GM18507 (cell line): ENCODE results near the gene LOXL1.
"Not testable (repeated sequence)": the region's sequence is repeated elsewhere in the genome, so short reads cannot be mapped to it uniquely, and the experiment has no call there.

ENCODE experiments used
- DNase-seq: peaks from one replicate; pipeline ENCODE4 v3.0.0; 2011; ENCODE audit warnings: low read depth; ENCODE audit not compliant: insufficient read length; ENCODE audit errors: extremely low spot score
- FAIRE-seq: peaks from 2 replicates; lab custom pipeline; 2011; peaks lifted over from hg19 to GRCh38; lab: Jason Lieb, UNC

Gene LOXL1

DNA sequence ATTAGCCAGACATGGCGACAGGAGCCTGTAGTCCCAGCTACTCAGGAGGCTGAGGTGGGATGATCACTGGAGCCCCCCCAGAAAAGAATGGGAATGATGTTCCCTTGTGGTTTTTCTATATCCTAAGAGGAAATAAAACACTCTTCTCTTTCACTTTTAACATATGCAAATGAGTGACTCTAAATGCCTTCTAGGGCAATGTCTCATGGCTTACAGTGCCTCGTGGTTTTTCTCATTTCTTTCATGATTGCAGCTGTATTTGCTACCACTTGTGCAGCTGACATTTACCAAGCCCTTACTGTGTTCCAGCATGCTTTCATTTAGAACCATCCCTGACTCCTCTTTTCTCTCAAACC lies 39.5 kb downstream of the LOXL1 start:
- FAIRE-seq (peak; percentile 85), DNase-seq (no peak)

DNA sequence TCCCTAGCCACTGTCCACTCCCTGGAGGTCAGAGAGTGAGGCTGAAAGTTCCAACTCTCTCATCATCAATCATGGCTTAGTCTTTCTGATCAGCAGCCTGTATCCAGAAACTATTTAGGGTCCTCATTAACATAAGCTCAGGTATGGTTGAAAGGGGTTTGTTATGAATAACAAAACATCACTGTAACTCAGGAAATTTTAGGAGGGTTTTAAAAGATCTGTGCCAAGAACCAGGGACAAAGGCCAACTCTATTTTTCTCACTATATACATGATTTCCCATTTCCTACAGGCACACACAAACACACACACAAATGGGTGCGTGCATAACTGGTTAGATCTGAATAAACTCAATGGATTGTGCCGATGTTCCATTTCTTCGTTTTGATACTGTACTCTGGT lies 42.2 kb downstream of the LOXL1 start:
- DNase-seq (no peak), FAIRE-seq (no peak)

DNA sequence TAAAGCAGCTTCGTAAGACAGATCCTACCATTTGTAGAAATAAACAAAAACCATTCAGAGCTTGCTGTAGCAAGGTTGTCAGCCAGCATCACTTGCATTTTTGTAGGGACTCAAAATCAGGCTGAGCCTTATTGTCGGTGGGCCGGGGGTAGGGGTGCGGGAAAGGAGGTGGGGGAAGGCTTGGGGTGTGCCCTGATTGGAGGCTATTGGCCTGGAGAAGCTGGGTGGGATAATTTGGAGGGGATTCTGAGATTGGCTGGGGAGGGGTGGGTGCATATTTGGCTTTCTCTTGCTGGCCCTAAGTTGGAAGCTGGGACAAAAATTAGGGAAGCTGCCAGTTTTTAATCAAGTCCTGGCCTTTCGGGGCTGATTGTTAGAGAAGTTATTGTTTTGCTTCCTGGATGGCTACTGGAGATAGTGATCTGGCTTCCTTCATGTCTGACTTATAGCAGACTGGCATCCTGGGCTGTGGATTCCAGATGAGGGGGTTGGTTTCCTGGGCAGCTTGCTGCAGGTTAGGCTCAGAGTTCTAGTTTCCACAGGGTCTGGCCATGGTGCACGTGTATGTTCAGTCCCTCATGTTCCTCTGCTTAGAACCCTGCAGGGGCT lies 43.0 kb downstream of the LOXL1 start:
- FAIRE-seq (no peak), DNase-seq (no peak)

DNA sequence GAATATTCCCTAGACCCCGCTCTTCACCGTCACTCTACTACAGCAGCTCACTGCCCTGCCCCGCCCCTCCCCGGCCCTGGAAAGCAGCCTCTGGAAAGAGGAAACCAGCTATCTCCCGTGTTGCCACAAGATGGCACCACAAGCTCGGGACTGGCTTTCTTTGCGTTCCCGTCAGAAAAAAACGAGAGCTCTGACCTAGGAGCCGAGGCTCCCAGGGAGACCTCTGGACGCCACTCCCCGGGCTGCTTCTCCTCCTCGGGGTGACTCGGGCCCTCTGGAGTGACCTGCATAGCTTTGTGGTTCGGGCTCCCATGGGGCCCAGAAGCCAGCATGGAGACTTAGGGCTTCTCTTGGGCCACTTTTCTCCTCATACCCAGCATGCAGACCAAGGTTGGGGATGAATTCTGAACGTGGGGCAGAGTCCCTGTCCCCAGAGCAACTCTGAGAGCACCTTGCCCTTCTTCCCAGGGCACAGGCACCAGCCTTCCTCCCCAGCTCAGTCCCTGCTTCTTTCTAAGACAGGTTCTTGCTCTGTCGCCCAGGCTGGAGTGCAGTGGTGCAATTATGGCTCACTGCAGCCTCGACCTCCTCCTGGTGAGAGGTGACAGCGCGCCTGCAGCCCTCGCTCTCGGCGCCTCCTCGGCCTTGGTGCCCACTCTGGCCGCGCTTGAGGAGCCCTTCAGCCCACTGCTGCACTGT lies 46.9 kb downstream of the LOXL1 start:
- peak; percentile 88 for FAIRE-seq
- DNase-seq: peak; percentile 53

DNA sequence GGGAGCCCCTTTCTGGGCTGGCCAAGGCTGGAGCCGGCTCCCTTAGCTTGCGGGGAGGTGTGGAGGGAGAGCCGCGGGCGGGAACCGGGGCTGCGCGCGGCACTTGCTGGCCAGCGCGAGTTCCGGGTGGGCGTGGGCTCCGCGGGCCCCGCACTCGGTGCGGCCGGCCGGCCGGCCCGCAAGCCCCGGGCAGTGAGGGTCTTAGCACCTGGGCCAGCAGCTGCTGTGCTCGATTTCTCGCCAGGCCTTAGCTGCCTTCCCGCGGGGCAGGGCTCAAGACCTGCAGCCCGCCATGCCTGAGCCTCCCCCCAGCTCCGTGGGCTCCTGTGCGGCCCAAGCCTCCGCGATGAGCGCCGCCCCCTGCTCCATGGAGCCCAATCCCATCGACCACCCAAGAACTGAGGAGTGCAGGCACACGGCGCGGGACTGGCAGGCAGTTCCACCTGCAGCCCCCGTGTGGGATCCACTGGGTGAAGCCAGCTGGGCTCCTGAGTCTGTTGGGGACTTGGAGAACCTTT lies 47.5 kb downstream of the LOXL1 start:
- DNase-seq, FAIRE-seq: not testable (repeated sequence)

DNA sequence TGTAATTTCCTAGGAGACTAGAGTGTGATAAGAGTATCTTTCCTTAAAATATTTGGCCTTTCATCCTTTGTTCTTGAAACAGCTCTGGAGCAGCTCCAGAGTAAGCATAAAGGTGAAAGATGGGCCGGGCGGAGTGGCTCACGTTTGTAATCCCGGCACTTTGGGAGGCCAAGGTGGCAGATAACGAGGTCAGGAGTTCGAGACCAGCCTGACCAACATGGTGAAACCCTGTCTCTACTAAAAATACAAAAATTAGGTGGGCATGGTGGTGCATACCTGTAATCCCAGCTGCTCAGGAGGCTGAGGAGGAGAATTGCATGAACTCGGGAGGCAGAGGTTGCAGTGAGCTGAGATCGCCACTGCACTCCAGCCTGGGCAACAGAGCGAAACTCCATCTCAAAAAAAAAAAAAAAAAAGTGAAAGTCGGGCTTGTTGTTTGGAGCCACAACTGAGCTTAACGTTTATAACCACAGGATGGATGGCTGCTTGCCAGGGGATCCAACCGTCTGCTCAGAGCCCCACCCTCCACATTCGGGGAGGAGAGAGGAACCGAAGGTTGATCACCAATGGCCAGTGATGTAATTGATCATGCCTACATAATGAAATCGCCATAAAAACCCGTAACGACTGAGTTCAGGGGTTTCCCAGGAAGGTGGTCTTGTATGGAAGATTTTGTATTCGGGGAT lies 49.3 kb downstream of the LOXL1 start:
- FAIRE-seq, DNase-seq: not testable (repeated sequence)

DNA sequence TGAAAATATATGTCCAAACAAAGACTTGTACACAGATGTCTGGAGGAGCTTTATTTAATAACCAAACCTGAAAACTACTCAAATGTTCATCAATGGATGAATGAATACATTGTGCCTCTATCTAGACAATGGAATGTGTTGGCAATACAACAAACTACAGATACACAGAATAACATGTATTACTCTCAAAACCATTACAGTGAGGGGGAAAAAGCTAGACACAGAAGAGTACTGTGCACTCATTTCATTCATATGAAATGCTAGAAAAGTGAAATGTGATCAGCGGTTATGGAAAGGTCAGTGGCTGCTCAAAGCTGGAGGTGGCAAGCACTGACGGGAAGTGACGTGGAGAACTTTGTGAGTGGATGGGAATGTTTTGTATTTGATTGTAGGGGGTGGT lies 52.6 kb downstream of the LOXL1 start:
- FAIRE-seq (no peak), DNase-seq (no peak)

DNA sequence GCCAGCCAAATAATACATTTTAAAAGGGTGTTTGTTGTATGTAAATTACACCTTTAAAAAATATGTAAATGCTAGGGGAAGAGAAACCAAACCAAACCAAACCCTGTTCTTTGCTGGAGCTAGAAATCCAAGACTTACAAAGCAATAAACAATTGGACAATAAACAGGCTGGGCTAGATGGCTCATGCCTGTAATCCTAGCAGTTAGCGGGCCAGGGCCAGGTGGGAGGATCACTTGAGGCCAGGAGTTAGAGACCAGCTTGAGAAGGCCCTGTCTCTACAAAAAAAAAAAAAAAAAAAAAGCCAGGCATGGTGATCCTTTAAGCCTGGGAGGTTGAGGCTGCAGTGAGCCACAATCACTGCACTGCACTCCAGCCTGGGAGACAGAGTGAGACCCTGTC lies 53.4 kb downstream of the LOXL1 start:
- FAIRE-seq: no peak

DNA sequence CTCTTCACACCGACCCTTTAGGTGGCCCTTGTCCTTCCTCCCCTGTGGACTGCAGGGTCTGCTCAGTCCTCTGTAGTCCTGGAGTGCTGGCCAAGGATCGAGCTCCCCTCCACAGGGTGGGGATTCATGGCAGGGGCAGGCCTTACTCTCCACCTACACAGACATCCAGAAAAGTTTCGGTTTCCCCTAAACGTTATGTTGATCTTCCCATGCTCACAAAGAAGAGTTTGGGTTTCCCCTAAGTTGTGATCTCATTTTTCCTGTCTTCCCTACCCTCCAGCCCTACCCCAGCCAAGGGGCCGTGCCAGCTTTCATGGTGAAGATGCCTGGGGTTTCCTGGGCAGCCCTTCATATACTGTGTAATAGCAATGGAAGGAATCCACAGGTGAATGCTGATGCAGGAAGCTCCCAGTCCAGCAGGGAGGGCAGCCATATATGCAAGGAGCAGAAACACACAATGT lies 55.5 kb downstream of the LOXL1 start:
- DNase-seq: no peak
- FAIRE-seq: peak; percentile 45

More for the DNA sequence above, 53.4 kb downstream of the LOXL1 start:
- DNase-seq: no peak

DNA sequence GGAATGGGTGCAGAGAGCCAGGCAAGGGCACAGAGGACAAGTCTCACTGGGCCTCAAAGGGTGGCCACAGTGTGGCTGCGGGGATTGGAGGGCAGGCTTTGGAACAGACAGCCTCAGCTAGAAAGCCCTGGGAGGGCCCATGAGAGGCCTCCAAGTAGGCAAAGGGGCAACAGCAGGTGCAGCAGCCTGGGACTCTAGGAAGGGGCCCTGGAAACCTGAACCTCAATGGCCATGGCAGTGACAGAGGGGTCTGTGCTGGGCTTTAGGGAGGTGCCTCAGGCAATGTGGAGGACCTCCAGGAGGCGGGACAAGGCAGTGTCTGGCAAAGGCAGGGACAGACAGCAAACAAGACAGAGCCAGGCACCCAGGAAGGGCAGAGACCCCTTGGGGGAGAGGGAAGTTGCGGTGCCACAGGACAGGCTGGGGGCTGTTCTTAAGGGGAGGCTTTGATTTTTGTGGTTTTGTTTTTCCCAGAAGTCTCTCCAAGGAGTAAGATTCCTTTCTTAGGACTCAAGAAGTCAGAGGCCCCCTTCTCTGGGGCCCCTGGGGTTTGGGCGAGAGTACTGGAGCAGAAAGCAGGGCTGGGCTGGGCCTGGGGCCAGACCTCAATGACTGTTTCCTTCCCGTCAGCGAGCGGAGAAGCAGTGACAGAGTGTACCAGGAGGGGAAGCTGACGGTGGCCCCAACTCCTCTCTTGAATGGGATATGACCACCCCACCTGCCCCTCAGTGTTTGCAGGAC lies 56.1 kb downstream of the LOXL1 start:
- FAIRE-seq (peak; percentile 87), DNase-seq (no peak)

DNA sequence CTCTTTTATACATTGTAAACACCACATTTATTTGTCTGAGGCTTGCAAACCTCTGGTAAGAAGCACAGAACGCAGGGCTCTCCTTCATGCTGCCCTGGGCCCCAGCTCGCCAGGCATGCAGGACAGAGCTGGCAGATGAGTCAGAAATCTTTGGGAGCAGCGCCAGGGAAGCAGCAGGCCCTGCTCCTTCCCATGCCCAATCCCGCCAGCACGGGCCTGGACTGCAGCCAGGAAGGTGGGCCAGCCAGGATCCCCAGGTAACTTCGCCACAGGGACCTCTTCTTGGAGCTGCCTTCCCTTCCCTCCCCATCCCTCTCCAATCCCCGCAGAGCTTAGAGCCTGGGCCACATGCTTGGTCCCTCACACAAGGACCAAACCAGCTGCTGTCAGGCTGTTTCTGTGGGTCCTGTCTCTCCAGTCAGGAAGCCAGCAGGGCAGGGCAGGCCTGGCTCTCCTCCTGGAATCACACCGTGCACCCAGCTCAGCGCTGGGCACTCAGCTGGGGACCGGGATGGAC lies 57.0 kb downstream of the LOXL1 start:
- no peak for DNase-seq
- no peak for FAIRE-seq

DNA sequence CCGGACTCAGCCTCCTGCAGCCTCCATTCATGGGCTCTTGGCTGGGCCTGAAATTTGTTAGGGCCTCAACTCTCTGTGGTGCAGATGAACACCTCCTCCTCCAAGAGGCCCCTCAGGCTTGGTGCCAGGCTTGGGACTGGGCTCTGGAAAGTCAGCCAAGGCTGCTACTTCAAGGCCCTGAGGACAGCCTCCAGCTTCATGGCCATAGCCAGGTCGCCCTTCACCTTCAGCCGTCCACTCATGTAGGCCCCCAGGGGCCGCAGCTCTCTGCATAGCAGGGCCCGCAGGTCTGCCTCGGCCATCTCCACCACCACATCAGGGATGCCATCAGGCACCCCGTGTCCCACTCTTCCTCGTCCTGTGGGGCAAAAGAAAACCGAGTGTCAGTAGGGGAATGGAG lies 57.5 kb downstream of the LOXL1 start:
- FAIRE-seq (no peak), DNase-seq (no peak)

DNA sequence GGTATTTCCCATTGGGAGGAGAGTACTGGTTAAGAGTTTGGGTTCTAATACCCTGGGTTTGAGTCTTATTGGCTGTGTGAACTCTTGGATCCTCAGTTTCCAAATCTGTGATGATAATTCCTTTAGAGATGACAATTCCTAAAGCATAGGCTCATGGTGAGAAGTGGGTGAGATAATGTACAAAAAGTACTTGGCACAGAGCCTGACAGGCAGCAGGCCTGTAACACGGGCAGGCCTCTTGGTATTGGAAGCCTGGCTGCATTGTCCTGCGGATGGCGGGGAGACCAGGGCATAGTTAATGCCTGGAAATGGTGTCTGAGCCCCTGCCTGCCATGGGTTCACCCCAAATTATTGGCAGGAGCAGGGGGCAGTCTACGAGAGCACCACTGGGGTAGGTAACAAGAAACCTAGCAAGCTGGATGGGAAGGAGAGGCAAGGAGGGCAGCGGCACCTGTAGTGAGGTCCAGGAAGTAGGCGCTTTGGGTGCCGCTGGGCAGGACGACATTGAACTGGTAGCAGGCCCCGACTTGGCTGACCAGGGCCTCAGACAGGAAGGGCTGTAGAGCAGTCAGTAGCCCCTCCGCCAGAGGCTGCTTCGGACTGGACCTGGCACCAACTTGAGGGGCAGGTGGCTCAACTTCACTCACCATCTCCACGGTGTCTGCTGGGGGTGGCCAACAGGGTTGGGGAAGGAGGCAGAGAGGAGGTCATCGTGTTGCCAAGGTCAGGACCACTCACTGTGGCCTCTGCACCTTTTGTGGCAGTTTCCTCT lies 58.1 kb downstream of the LOXL1 start:
- no peak for FAIRE-seq

DNA sequence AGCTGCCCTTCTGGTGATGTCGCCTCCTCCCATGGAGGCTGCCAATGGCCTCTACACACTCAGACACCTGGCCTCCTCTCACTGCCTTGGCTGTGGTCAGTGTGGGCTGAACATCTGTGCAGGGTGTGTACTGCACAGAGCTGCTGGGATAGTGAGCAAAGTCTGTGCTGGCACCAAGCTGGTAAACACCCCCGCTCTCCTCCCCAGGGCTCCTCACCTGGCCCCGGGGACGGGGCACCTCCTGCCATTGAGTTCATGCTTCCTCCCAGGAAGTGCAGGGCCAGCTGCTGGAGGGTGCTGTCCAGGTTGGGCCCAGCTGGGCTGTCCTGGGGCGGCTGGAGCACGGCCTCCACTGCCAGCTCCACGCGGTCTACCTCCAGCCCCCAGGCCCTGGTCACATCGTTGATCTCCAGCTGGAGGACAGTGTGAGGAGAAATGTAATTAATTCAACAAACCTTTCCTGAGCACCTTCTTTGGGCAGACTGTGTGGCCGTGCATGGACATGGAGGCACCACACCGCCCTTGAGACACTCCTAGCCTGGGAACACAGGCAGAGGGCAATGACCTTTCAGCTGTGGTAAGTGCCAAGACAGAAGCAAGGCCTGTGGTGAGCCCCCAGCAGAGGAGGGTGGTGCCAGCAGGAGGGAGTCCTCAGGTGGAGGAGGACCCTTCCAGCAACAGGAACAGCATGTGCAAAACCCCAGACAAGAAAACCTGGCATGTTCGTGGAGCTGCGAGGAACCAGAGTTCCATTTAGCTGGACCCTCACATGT lies 59.0 kb downstream of the LOXL1 start:
- FAIRE-seq: no peak

More for the DNA sequence above, 58.1 kb downstream of the LOXL1 start:
- no peak for DNase-seq

DNA sequence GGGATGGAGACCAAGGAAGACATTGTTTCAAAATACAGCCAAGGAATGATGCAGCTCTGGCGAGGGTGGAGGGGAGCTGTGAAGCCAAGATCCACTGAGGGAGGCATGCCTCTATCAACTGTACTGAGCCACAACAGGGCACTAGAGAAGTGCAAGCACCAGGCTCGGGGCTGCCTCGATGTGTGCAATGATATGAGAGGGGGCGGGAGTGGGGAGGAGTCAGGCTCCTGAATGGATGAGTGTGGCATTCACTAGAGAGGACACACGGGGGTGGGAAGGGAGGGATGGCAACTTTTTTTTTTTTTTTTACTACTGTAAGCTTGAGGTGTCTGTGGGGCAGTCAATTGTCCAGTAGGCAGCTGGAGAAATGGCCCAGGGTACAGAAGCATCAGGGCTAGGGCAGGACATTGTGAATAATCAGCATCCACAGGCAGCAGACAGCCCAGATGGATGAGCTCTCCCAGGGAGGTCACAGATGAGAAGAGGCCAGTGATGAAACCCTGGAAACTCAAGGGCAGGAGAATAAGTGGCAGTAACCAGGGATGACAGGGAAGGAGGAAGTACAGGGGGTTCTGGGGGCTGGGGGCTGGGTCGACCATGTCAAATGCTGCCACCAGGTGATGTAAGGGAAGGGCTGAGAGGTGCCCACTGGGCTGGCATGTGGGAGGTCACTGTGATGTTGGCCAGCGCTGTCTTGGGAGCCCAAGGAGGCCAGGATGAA lies 60.0 kb downstream of the LOXL1 start:
- DNase-seq (no peak), FAIRE-seq (no peak)

More for the DNA sequence above, 59.0 kb downstream of the LOXL1 start:
- DNase-seq: no peak

DNA sequence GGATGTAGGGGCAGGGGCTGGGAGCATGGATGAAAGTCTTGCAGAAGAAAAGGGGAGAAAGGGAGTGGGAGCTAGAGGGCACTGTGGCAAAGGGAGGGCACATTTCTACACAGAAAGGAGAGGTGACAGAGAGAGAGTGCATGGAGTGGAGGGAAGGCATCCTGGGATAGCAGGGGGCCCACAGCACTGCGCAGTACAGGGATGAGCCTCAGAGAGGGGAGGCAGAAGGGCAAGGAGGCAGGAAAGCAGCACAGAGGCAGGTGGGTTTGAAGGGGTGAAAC lies 60.5 kb downstream of the LOXL1 start:
- DNase-seq: no peak
- no peak for FAIRE-seq

DNA sequence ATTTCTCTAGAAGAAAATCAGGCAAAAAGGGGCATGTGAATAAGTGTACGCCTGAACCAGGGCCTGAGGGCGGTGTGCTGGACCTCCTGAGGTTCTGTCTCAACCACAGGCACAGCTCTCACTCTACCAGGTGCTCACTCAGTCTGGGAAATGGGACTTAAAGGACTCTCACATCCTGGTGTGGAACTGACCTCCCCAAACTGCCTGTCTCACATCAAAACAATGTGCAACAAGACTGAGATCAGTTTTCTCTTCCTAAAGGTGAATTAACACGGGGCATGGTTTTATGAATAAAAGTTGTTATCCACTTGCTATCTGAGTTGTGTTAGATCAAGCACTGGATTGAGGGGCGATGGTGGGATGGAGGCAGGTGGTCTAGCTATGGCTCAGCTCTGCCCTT lies 61.0 kb downstream of the LOXL1 start:
- FAIRE-seq (no peak), DNase-seq (no peak)
